Stimulated activated naive CD4-positive, alpha-beta T cell (primary cell): ENCODE data around the gene POU3F3.
A peak's percentile ranks its signal among the peaks of the same experiment; 100 is the strongest.

Experiments
- DNase-seq, 6 experiments: peaks; one replicate each; lab custom pipeline; 2025; lab: John Stamatoyannopoulos, UW

The POU3F3 gene

DNA sequence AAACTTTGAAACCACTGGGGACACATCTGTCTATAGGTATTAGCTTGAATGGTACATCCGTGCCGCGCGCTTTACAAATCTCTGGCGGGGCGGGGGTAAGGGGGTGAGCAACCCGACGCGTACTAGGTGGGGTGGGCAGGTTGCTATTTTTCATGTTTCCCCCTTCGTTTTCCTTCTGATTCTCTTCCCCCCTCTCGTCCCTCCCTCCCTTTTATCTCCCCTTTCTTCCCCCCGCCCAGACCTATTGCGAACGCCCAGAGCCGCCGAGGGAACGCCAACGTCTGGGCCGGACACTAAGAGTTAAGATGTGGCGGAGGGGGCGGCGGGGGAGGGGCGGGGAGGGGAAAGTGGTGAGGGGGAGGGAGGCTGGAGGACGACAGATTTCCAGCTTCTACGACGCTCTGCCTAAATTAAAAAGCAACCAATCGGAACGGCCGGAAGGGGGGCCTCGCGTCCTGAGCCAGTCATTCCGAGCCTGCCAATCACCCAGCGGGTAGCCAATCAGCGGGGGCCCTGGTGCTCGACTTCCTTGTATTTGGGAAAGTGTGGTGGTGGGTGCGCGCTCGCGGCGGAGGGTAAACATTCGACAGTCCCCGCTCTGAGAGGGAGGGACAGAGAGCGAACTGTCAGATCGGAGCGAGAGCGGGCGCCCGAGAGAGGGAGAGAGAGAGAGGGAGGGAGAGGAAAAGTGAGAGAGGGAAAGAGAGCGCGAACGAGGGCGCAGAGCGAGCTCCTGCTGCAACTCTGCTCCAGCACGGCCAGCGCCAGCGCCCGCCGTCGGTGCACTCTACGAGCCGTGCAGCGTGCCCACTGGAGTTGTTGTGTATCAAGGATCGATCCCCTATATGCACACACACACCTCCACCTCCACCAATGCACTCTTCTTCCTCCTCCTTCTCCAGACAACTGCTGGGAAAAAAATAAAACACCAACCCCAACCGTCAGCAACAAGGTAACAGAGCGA, at the start of gene POU3F3:
Gene POU3F3 (plus strand): TSS at position 582 of the 964 bp plus-strand sequence. CDS start 1,396 bp downstream, outside the sequence.
- peak in 5 of 6 experiments; percentile 7 to 42 (median 27) for DNase-seq

DNA sequence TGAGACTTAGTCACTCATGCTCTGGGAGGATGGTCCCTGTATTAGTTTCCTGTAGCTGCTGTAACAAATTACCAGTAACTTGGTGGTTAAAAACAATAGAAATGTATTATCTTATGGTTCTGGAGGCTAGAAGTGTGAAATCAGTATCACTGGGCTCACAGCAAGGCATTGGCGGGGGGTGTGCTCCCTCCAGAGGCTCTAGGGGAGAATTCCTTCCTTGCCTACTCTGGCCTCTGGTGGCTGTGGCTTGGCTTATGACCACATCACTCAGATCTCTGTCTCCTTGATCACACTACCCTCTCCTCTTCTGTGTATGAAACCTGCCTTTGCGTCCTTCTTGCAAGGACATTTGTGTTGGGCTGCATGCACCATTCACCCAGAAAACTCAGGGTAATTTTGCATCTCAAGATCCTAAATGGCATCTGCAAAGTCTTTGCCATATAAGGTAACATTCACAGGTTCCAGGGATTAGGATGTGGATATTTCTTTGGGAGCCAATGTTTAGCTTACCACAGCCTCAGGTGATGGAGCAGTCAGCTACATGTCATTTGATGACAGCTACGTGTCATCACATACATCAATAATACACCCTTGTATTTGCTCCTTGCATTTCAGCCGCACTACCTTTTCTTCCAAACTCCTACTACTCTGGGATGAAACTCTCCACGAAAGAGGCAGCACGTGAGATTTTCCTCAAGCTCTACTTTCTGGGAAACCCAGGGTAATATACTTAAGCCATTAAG, 49.6 kb upstream of the POU3F3 start:
- DNase-seq, result no peak

DNA sequence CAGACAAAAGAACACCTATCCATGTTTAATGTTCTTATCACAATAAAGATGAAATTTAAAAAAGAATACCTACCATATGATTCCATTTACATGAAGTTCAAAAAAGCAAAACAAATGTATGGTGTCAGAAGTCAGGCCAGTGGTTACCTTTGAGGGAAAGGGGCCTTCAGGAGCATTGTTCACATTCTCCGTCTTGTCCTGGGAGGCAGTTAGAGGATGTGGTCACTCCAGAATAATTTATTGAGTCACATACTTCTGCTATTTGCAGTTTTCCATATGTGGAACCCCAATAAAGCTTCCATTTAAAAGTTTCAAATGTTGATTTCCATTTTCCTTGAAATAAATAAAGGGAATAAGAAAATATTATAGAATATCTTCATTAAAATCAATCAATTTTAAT, 41.6 kb upstream of the POU3F3 start:
- DNase-seq, result no peak

DNA sequence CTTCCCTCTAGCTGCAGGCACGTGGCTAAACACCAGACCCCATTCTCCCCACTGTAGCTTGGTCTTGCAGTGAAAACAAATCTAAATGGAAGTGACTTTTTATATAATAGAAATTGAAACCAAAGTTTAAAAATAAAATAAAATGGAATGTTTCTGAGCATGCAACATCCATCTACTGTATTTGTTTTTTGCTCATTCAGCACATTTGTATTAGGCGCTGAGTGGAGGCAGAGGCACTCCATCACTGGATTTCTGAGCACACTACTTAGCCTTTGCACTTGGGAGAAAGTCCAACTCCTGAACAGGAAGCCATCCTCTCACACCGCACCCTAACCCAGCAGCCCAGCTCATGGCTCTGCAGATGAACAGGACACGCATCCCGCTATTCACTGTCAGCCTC, 37.8 kb upstream of the POU3F3 start:
- DNase-seq, result no peak

DNA sequence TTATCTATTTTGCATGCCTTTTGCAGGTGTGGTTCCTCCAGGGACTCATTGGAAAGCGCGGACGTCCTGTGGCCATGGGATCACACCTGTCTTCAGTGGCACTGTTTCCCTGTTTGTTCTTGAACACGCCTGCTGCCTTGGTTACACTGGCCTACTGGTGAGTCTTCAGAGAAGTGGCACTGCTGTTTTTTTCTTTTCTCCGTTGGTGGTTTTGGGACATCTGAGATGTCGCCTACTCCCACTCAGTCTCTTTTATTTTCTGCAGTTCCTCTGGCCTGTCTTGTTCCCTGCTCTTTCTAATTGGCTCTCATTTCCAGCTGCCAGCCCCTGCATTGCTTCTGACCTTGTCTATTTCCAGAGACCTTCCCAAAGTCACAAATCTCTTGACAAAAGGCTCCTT, 35.7 kb upstream of the POU3F3 start:
- DNase-seq, result no peak

DNA sequence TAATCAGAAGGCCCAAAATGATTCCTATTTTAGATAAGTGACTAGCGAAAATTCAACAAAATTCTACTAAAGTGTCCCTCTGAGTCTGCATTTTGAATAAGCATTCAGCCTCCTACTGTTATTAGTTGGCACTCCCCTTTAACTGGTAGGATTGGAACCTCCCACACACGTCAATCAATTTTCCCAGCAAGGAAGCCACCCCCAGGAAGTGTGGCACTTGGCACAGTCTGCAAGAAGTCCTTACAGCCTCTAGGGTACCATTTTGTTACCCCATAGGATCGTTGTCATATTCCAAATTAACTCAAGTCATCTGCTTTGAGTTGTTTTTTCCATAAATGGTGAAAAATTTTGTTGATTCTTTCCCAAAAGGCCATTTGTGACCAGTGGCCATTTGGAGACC, 33.8 kb upstream of the POU3F3 start:
- DNase-seq, result no peak

DNA sequence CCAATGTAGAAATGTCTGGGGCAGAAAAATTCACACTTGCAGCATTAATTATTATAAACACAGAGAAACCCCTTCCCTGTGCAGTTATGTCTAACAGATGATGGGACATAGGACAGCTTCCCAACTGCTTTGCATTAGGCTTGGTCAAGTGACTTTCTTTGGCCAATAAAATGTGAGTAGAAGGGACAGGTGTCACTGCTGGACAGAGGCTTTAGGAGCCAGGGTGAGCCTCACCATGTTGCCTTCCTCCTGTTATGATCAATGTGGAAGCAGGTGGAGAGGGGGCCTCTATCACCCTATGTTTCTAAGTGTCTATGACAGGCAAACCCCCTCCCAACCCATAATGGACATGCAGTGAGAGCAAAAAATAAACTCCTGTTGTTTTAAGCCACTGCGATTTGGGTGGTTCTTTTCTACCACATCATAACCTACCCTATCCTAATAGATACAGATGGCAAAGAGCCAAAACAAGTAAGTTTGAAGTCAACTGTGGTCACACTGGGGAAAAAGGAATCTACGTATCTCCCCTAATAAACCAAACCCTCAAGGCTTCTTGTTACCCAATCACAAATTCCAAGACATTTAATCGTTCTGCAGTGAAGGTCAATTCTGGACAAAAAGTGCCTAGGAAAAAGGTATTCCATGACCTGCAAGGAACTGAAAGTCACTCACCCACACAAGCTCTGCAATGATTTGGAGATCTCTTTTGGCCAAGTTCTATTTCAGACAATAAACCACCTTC, 28.6 kb upstream of the POU3F3 start:
- DNase-seq, result no peak

DNA sequence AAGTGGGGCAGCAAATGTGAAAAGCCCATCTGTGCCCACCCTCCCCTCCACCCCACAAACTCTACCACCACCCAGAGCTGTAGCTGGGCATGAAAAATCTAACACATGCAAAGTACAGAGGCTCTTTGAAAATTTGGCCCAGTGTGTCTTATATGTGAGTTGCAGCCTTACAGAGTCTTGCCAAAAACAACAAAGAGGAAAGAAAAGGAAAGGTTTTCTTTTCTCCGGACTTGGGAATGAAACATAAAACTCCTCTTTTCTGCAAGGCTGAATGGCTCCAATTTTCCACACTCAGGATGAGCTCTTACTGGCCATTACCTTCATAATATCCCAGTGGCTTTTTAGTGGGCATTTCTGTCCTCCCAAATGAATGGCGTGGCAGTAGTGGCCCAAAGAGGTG, 27.9 kb upstream of the POU3F3 start:
- no peak for DNase-seq

DNA sequence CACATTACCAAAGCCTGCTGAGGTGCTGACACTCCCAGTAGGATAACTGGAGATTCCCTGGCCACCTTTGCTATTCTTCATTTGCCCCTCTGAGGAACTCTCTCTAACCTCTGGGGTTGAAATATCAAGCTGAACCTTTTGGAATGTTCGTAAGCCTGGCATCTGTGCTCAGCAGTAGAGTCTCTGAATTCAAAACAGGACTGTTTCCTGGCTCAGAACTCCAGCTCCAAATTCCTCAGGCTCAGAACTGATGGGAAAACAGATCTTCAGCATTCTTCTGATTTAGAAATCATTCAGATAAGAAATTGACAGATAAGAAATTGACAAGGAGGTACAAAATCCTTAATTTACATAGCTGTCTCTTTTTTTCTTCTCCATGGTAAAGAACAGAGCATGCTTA, 22.2 kb upstream of the POU3F3 start:
- DNase-seq, result no peak

DNA sequence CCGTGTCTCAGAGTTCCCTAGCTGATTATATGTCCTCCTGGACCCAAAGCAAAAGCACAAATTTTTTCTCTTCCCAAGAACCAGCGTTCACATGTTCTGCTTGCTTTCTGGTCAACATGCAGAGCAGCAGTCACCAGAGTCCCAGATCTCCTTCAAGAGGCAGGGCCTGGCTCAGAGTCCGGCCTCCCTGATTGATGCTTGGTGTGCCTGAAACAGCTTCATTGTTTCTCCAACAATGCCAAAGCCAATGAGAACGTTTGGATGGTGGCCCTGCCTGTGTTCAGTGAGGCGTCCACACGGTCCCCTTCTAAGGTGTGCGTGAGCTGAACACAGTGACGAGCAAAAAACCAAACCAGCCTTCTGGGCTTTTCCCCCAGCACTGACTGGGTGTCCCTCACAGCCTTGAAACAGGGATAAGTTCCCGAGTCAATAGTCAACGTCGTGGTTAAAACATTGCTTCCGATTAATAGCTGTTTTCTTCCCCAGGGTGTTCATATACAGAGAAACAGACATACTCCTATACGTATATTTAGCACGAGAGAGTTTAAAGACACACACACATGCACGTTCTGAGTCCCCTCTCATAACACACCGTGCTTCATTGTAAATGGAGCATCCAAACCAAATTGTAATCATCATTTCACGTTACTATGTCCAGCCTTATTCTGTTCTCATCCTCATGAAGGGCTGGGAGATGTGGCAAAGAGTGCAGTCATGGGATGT, 19.3 kb upstream of the POU3F3 start:
- DNase-seq, result no peak

DNA sequence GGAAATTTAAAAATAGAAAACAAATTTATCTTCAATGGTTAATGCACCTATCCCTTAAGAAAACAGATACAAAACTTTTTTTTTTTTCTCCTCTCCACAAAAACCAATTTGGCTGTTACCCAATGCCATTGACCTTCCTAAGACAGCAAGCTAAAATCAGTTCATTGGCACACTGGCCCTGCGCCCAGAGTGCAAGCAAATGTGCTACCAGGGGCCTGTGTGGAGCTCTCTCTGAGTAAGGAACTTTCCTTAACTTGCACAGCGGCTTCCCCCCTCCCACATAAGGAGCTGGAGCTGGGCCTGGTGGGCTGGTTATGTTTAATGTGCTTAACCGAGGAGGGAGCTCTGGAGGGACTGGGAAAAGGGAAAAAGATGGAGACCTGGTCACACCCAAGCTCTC, 17.6 kb upstream of the POU3F3 start:
- DNase-seq, result no peak

DNA sequence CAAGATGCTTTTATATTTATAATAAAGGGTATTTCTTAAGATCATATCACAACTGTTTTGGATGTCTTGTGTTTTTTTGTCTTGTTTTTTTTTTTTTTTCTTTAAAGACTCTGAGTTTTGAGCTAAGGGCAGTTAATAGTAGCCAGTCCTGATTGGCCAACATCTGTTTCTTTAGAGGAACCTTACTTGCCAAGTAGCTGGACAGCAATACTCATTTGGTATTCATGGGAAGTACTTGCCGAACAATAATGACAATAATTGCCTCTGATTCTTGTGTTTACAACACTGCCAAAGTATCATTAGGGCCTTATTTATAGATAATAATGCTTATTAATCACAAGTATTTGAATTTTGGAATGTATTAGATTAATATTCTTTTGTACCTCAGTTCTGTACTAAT, 17.1 kb upstream of the POU3F3 start:
- DNase-seq, result no peak

DNA sequence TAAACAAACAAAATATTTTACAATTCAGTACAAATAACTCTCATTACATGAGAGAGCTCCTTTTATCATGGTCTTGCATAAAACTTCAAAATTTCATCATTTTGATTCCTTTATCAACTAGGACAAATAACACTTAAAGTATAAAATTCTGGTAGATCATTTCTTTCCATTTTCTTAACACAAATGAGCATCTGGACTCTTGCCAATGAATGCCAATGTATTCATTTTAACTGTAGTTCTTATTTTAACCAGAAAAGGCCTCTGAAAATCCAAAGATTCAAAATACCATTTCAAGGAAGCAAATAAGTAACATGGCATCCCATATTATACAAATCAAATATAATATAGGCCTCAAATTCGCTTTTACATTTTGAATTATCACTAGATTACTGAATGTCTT, 13.8 kb upstream of the POU3F3 start:
- DNase-seq, result no peak

DNA sequence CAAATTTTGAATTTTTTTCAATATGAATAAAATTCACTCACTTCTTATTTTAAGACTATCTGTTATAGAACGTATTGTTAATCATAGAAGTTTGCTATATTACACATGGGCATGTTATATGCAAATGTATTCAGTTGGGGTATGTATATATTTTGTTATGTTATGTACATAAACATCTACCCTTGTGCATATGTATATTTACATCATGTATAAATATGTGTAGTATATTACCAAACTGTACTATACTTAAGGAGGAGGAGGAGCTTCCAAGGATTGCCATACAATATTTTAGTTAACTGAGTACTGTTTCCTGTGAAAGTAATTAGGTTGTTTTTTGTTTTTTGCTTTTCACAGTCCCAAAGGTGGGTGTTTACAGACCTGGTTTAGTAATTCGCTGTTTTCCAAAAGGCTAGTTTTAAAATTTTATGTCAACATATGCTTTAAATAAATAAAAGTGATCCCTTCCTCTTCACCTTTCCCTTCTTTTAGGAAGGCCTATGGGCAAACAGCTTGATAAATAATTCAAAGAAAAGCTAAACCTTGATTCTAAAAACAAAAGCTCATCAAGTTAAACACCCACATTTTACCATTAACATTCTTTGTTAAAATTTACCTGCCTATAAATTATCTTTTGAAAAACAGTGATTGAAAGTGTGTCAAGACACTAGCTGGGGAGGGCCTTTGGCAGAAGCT, 12.9 kb upstream of the POU3F3 start:
- no peak for DNase-seq

DNA sequence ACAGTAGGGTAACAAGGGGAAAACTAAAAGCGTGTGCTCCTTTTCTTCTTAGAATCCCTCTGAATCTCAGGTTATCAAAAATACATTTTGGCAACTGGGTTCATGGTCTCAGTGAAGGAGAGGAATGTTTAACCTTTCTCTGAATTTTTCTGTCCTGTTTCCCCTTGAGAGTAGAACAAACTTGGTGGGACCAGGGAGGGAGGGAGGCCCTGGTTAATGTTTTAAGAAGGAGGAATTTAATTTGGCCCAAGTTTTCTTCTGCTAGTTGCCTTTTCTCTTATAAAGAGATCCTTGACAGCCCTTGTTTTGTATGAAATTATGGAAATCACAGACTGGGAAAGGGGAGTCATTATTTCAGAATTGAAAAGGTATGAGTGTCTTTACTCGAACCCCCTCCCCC, 12.2 kb upstream of the POU3F3 start:
- DNase-seq, result no peak

DNA sequence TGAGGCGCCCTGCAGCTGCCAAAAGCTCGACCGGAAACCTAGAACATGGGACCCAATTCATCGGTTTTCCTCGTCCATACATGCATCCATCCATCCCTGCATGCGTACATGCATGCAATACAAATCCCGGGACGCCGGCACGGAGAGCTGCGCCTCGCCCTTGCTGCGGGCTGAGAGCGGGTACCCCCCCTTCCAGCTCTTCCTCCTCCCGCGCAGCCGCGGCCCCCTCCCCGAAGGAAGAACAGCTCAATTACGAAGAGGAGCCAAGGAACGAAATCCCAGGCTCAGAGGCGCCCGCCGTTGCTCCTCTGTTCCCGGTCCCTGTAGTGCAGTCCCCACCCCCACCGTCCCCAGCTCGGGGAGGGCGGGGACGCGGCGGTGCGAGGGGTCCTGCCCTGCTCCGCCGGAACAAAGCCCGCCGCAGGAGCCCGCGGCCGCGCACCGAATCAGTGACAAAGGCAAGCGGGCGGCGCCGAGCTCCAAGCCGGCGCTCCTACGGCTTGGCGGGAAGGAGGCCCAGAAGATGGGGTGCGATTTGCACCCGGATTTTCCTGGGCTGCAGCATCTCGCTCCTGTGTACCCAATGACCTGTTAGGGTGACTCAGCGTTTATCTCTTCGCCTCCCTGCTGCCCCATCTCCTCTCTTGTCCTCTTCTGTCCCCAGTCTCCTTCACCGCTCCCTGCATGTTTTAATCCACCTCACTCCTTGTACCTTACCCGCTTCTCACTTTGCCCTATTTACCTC, 8.9 kb upstream of the POU3F3 start:
- DNase-seq, result no peak

DNA sequence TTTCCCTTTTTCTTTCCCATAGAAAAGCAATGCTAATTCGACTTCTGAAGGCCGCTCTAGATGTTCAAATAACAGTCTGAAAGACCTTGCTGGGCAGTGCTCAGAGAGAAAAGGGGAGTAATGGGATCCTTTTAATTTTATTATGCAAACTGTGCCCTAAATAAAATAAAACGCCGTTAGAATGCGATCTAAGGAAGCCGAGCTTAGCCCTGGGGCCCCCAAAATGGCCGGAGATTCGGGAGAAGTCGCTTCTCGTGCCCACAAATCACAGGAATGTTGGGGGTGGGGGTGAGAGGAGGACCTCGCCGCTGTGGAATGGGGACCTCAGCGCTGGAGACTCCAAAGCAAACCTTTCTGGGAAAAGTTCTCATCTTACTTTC, 8.4 kb upstream of the POU3F3 start:
- DNase-seq, result no peak

DNA sequence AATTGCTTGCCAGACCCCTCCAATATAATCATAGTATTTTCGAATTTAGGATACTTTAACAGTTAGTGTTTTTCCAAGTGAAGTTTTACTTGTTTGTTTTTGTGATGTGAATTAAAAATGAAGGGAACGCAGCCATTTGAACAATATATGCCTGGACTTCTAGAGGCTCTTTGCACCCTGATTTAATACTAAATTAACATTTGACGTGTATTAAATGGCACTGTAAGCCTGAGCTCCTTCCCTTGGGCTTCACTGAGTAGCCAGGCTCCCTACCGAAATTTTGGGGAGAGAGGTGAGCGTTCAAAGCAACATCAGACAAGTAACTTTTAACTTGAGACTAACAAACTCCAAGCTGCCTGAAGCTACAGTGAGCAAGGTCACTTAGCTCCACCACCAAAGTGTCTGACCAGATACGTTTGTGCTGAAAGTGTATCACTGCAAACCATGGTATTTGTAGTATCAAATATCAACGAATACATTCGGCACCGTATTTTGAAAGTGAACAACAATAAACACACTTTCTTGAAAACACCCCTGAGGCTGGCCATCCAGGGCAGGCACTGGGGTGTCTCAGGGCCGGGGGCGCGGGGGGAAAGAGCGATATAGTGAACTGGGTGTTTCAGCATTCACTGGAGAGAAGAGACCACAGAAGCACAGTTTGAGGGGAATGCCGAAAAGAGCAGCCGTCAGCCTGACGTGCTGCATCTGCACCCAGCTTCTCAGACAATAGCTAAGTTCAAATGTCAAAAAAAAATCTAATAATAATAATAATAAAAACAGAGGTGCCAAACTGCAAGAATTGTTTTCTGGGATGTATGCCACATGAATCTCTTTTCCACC, 7.7 kb upstream of the POU3F3 start:
- DNase-seq, result no peak

DNA sequence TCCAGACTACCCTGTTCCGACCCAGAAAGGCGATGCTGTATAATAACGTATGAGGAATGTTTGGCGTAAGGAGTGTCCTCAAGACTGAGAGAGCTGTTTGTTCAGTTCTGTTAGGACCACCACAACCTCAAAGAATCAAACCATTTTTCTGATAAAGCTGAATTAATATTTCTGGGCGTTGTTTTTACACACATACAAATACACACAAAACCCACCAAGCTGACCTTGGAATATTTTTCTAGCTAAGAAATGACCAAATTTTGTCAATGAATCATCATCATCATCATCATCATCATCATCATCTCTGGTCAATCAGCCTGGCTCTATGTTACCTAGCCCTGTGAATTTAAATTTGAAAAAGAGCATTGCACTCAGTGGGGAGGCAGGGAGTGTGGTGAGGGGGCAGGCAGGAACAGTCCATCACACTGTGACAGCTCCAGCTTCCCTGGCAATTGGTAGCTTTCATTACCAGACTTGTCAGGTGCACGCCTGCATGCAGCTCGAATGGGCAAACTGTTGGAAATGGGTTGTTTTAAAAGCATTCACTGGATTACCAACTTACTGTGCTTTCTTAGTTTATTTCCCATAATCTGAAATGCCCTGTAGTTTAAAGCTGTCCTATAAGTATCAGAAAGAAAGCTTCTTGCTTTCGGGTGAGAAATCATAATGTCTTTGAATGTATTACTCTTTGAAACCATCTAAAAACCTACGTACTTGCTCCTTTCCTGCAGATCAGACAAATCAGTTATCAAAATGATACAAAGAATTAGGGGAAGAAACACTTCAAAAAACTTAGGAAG, 6.9 kb upstream of the POU3F3 start:
- no peak for DNase-seq
